Erythroblast (primary cell): Measurements from ENCODE around the gene GALNT10.

Source experiments
- DNase-seq, 2 experiments: peaks; one replicate each; lab custom pipeline; 2025; lab: John Stamatoyannopoulos, UW
- GATA1 ChIP-seq: IDR thresholded peaks from 2 replicates; pipeline ENCODE4 v1.6.1; 2011; ENCODE audit warnings: low read depth, mild to moderate bottlenecking, control low read depth, low read length, moderate library complexity
- POLR2A ChIP-seq: IDR thresholded peaks from 2 replicates; pipeline ENCODE4 v1.6.1; 2011; ENCODE audit warnings: mild to moderate bottlenecking, low read length

The GALNT10 gene

GRCh38 chr5:154333016-154333415 is 142.5 kb downstream of the GALNT10 start:
- no peak for TF ChIP-seq GATA1
- TF ChIP-seq POLR2A = no peak
- no peak for DNase-seq

- no peak for TF ChIP-seq GATA1
- no peak for TF ChIP-seq POLR2A
- DNase-seq = no peak
Observed at GRCh38 chr5:154334406-154335064, 144.0 kb downstream of the GALNT10 start.

- no peak for DNase-seq
- TF ChIP-seq GATA1 (no peak), POLR2A (no peak)
Observed at GRCh38 chr5:154335065-154335448, 144.5 kb downstream of the GALNT10 start.

- TF ChIP-seq GATA1 (no peak), POLR2A (no peak)
Observed at GRCh38 chr5:154341620-154342019, 151.1 kb downstream of the GALNT10 start.

GRCh38 chr5:154342211-154342610 is 151.7 kb downstream of the GALNT10 start:
- TF ChIP-seq GATA1 (no peak), POLR2A (no peak)
- no peak for DNase-seq

More at GRCh38 chr5:154341620-154342019, 151.1 kb downstream of the GALNT10 start:
- DNase-seq = no peak

- TF ChIP-seq POLR2A (no peak), GATA1 (no peak)
Observed at GRCh38 chr5:154342963-154343362, 152.4 kb downstream of the GALNT10 start.

GRCh38 chr5:154344461-154344860 is 153.9 kb downstream of the GALNT10 start:
- TF ChIP-seq POLR2A = no peak
- no peak for TF ChIP-seq GATA1
- DNase-seq = no peak

More at GRCh38 chr5:154342963-154343362, 152.4 kb downstream of the GALNT10 start:
- no peak for DNase-seq

GRCh38 chr5:154345255-154345952 is 154.9 kb downstream of the GALNT10 start:
- TF ChIP-seq POLR2A = no peak
- TF ChIP-seq GATA1 = no peak
- peak in 1 of 2 experiments; percentile 16 for DNase-seq

GRCh38 chr5:154346427-154346826 is 155.9 kb downstream of the GALNT10 start:
- DNase-seq = no peak
- TF ChIP-seq POLR2A (no peak), GATA1 (no peak)

GRCh38 chr5:154349626-154350264 is 159.2 kb downstream of the GALNT10 start:
- no peak for DNase-seq
- TF ChIP-seq GATA1 (no peak), POLR2A (no peak)

GRCh38 chr5:154351141-154351540 is 160.6 kb downstream of the GALNT10 start:
- no peak for TF ChIP-seq POLR2A
- no peak for TF ChIP-seq GATA1
- DNase-seq = no peak

- no peak for DNase-seq
- TF ChIP-seq GATA1 (no peak), POLR2A (no peak)
Observed at GRCh38 chr5:154351566-154351965, 161.0 kb downstream of the GALNT10 start.

- no peak for DNase-seq
- TF ChIP-seq POLR2A = no peak
Observed at GRCh38 chr5:154352960-154353548, 162.5 kb downstream of the GALNT10 start.
